ENCODE results near the gene SFT2D2.

The SFT2D2 gene

DNA sequence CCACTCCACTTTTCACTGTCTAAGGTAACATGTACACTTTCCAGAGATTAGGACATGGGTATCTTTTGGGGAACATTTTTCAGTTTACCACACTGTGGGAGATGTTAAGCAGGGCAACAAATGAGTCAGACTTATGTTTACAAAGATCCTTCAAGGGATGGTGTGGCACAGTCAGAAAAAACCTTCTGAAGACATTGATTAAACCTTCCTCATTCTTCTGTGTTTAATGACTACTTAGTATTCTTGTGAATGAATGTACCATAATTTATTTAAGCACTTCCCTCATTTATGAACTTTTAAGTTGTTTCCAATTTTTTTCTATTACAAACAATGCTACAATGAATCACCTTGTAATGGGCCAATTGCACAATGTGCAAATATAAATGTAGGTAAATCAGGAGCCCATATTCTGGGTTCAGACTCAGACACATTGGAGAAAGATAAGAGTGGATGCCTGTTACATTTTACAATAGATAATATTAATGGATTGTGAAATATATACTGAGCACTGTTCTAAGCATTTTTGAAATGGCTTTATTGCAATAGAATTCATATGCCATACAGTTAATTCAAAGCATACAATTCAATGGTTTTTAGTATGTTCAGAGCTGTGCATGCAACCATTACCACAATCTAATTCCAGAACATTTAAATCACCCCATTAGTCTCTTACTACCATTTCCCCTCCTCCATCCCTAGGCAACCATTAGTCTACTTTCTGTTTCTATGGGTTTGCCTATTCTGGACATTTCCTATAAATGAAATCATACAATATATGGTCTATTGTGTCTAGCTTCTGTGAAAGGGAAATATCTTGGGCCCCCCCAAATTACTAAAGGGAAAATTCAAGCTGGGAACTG, 1.9 kb upstream of the SFT2D2 start:
- no peak overlapping the region for H3K4me3 ChIP-seq (replicated peaks; ENCODE audit: insufficient read depth, low read length)
- H3K27ac ChIP-seq (replicated peaks) = no peak overlapping the region
- no peaks in the 10 kb centered on the region for H3K27me3 ChIP-seq (ENCODE audit: insufficient read depth, poor library complexity, severe bottlenecking)
- DNase-seq (ENCODE audit: low read depth in 1 of 2, low spot score in 1 of 2) = no peak
- no peak for TF ChIP-seq GABPA (IDR thresholded peaks at IDR 0.05; ENCODE audit: low read depth)
- TF ChIP-seq REST (IDR thresholded peaks at IDR 0.05; ENCODE audit: insufficient replicate concordance, low read depth) = no peak
- TF ChIP-seq POLR2AphosphoS5 (IDR thresholded peaks at IDR 0.05; ENCODE audit: low read depth) = no peak
- TF ChIP-seq, protein P1, sequence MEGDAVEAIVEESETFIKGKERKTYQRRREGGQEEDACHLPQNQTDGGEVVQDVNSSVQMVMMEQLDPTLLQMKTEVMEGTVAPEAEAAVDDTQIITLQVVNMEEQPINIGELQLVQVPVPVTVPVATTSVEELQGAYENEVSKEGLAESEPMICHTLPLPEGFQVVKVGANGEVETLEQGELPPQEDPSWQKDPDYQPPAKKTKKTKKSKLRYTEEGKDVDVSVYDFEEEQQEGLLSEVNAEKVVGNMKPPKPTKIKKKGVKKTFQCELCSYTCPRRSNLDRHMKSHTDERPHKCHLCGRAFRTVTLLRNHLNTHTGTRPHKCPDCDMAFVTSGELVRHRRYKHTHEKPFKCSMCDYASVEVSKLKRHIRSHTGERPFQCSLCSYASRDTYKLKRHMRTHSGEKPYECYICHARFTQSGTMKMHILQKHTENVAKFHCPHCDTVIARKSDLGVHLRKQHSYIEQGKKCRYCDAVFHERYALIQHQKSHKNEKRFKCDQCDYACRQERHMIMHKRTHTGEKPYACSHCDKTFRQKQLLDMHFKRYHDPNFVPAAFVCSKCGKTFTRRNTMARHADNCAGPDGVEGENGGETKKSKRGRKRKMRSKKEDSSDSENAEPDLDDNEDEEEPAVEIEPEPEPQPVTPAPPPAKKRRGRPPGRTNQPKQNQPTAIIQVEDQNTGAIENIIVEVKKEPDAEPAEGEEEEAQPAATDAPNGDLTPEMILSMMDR (IDR thresholded peaks at IDR 0.05; ENCODE audit: insufficient read depth, low read length) = no peak
- no peak for TF ChIP-seq SPI1 (IDR thresholded peaks at IDR 0.05; ENCODE audit: borderline replicate concordance, low read depth)

GRCh38 chr1:168224991-168225390, 813 bp upstream of the SFT2D2 start:
- Histone ChIP-seq H3K27me3 (ENCODE audit: insufficient read depth, poor library complexity, severe bottlenecking) (no peaks in the 10 kb centered on the region), H3K4me3 (replicated peaks; ENCODE audit: insufficient read depth, low read length) (no peak overlapping the region), H3K27ac (replicated peaks) (peak overlapping the region; percentile 94; the same call in 1 of the 2 replicates)
- TF ChIP-seq GABPA (IDR thresholded peaks at IDR 0.05; ENCODE audit: low read depth) = no peak
- no peak for TF ChIP-seq REST (IDR thresholded peaks at IDR 0.05; ENCODE audit: insufficient replicate concordance, low read depth)
- DNase-seq (ENCODE audit: low read depth in 1 of 2, low spot score in 1 of 2) = no peak

- H3K27ac ChIP-seq (replicated peaks) = no peak overlapping the region
- no peaks in the 10 kb centered on the region for H3K27me3 ChIP-seq (ENCODE audit: insufficient read depth, poor library complexity, severe bottlenecking)
- no peak for DNase-seq (ENCODE audit: low read depth in 1 of 2, low spot score in 1 of 2)
- H3K4me3 ChIP-seq (replicated peaks; ENCODE audit: insufficient read depth, low read length) = no peak overlapping the region
- no peak for TF ChIP-seq REST (IDR thresholded peaks at IDR 0.05; ENCODE audit: insufficient replicate concordance, low read depth)
- TF ChIP-seq, protein P1 (IDR thresholded peaks at IDR 0.05; ENCODE audit: insufficient read depth, low read length) = no peak
- no peak for TF ChIP-seq SPI1 (IDR thresholded peaks at IDR 0.05; ENCODE audit: borderline replicate concordance, low read depth)
- no peak for TF ChIP-seq POLR2AphosphoS5 (IDR thresholded peaks at IDR 0.05; ENCODE audit: low read depth)
- no peak for TF ChIP-seq GABPA (IDR thresholded peaks at IDR 0.05; ENCODE audit: low read depth)
Measured at GRCh38 chr1:168227620-168228019, 1.8 kb downstream of the SFT2D2 start.
